Gastrocnemius medialis (tissue), 4 donors: Measurements from ENCODE around the gene SHISA4.

Experiments
- POLR2A ChIP-seq, 2 donors: fragments of 450-650 bp; IDR thresholded peaks; one replicate each; pipeline ENCODE4 v1.6.1; 2017; ENCODE audit warnings: antibody characterized with exemption in 2 of 2, mild to moderate bottlenecking in 2 of 2, moderate library complexity in 2 of 2
- TF ChIP-seq, protein P1 (sequence below), 5 experiments: fragments of 450-650 bp in 3 of 5; fragments of 200-600 bp in 2 of 5; sonication (generic) in 2 of 5; IDR thresholded peaks in 4 of 5; conservative IDR thresholded peaks in 1 of 5; 1 replicate in 4 of 5; 2 replicates in 1 of 5; pipeline ENCODE4 v1.5.1; 2016 to 2019; ENCODE audit warnings: antibody characterized with exemption in 5 of 5, mild to moderate bottlenecking in 3 of 5, moderate library complexity in 3 of 5

DNA sequence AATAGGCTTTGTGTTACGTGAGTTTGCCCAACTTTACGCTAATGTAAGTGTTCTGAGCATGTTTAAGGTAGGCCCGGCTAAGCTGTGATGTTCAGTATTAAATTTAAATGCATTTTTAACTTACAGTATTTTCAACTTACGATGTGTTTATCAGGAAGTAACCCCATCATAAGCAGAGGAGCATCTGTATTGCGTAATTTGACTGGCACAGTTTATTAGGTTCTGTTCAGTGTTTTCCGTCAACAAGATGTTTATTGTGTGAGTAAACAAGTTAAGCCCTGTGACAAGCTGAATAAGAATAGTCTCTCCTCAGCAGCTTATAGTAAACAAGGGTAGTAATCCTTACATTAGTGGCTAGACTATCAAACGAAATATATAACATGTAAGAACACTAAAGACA lies 27.2 kb upstream of the SHISA4 start:
- TF ChIP-seq, protein P1, sequence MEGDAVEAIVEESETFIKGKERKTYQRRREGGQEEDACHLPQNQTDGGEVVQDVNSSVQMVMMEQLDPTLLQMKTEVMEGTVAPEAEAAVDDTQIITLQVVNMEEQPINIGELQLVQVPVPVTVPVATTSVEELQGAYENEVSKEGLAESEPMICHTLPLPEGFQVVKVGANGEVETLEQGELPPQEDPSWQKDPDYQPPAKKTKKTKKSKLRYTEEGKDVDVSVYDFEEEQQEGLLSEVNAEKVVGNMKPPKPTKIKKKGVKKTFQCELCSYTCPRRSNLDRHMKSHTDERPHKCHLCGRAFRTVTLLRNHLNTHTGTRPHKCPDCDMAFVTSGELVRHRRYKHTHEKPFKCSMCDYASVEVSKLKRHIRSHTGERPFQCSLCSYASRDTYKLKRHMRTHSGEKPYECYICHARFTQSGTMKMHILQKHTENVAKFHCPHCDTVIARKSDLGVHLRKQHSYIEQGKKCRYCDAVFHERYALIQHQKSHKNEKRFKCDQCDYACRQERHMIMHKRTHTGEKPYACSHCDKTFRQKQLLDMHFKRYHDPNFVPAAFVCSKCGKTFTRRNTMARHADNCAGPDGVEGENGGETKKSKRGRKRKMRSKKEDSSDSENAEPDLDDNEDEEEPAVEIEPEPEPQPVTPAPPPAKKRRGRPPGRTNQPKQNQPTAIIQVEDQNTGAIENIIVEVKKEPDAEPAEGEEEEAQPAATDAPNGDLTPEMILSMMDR (IDR thresholded peaks at IDR 0.05 in 4 of 5, conservative IDR thresholded peaks at IDR 0.05 in 1 of 5) = no peak
- no peak for TF ChIP-seq POLR2A (IDR thresholded peaks at IDR 0.05)
